ENCODE measurements around the gene SPATA1. TPM values are rescaled to one million over a fixed set of nuclear protein-coding genes. Genes with fewer than 3 reads are reported as not detected.

Gene SPATA1
- total and polyA plus RNA-seq, 2 of the 8 experiments (the other 6 are each of a cell fraction or from before 2014, with no cell fraction given) = 0.51 to 1.1 TPM

DNA sequence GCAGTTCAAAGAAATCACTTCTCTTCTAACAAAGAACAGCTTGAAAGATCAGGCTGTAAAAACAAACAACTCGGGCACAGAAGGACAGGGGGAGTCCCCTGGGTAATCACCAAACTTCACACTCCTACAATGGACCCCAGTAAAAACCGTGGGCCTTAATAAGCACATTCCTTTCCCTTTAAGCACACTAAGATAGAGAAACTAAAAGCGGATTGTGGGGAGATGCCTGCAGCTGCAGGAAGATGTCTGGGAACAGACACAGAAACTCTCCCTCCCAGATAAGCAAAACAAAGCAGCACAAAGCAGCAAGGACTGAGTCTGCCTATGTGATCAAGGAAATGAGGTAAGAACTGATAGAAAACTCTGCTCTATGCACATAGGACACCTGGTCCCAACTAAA is 105.6 kb downstream of the SPATA1 start:
- Histone ChIP-seq H2BK120ac (replicated peaks; ENCODE audit: low read depth, low read length) (no peak overlapping the region), H3K4me3 (ENCODE audit: extremely low read depth in 1 of 4, insufficient read depth in 2 of 4, low read depth in 3 of 4, low read length in 4 of 4) (no peak overlapping the region), H3K4me2 (ENCODE audit: insufficient read depth in 1 of 2, low read depth in 2 of 2, low read length in 2 of 2) (no peak overlapping the region), H3K4ac (replicated peaks; ENCODE audit: insufficient read length, low read depth, low read length) (no peak overlapping the region), H3K18ac (ENCODE audit: extremely low read depth, low read length) (0 out of 2 replicates have a peak overlapping the region, but pooled peaks have one; percentile 53), H3K23me2 (ENCODE audit: low read depth, low read length) (no peaks in the 10 kb centered on the region), H4K5ac (ENCODE audit: insufficient read length, low read depth, low read length) (no peak overlapping the region), H3K4me1 (replicated peaks in 1 of 4; ENCODE audit: control insufficient read depth in 3 of 4, insufficient read depth in 4 of 4, low read length in 3 of 4) (no peaks in the 10 kb centered on the region; a peak in 1 of 7 replicates), H3K36me3 (ENCODE audit: control insufficient read depth in 2 of 4, insufficient read depth in 4 of 4, low read length in 3 of 4) (peaks cover 0 to 5% (median 0%) of the 10 kb centered on the region in 4 experiments; a peak in 1 of 8 replicates), H2BK12ac (ENCODE audit: low read depth, low read length) (no peak overlapping the region), H2BK20ac (ENCODE audit: low read length) (no peak overlapping the region), H3K79me2 (ENCODE audit: control insufficient read depth in 1 of 2, insufficient read depth in 2 of 2, low read length in 2 of 2) (no peaks in the 10 kb centered on the region), H2BK15ac (ENCODE audit: low read length) (no peak overlapping the region), H4K91ac (replicated peaks; ENCODE audit: insufficient read length, low read length) (no peak overlapping the region), H4K8ac (ENCODE audit: extremely low read depth, insufficient read depth, low read length) (no peak overlapping the region), H2AFZ (ENCODE audit: low read length) (peak overlapping the region; percentile 48; the same call in 1 of the 2 replicates), H3K27me3 (replicated peaks in 1 of 4; ENCODE audit: control insufficient read depth in 3 of 4, extremely low read depth in 1 of 4, insufficient read depth in 3 of 4, low read length in 3 of 4) (no peaks in the 10 kb centered on the region), H4K20me1 (replicated peaks in 1 of 2; ENCODE audit: control insufficient read depth in 1 of 2, insufficient read depth in 2 of 2, low read length in 2 of 2) (no peaks in the 10 kb centered on the region), H3K9me3 (ENCODE audit: insufficient read depth in 2 of 2, low read depth in 1 of 2, low read length in 1 of 2) (peaks cover 15 to 17% of the 10 kb centered on the region in 2 experiments), H3K23ac (ENCODE audit: insufficient read length) (no peak overlapping the region), H3K9ac (replicated peaks in 1 of 4; ENCODE audit: extremely low read depth in 1 of 4, low read depth in 3 of 4, low read length in 3 of 4) (no peak overlapping the region), H3K14ac (ENCODE audit: insufficient read length) (no peak overlapping the region), H2AK5ac (ENCODE audit: low read depth, low read length) (no peak overlapping the region), H3K27ac (ENCODE audit: low read depth, low read length) (no peak overlapping the region), H3K56ac (replicated peaks; ENCODE audit: insufficient read length, low read depth, low read length) (no peak overlapping the region), H3K79me1 (ENCODE audit: low read depth, low read length) (no peaks in the 10 kb centered on the region), H2BK5ac (ENCODE audit: low read depth, low read length) (no peak overlapping the region)
- FAIRE-seq (no peak), DNase-seq (ENCODE audit: low read depth in 1 of 2, low spot score in 2 of 2) (no peak)
- ChIA-PET CTCF (ENCODE audit: partially characterized antibody) (interaction anchor here (1.2 to 2.4 kb wide), 2 partner anchors 19 to 160 kb away, joined by 3 to 4 read pairs; no protein-coding TSS in a partner anchor), POLR2A (ENCODE audit: partially characterized antibody) (no interaction called here)
- TF ChIP-seq TAF7 (optimal IDR thresholded peaks at IDR 0.05; ENCODE audit: borderline replicate concordance, low read depth, low read length) (no peak), SAP30 (IDR thresholded peaks at IDR 0.05; ENCODE audit: insufficient read depth, insufficient replicate concordance, low read length) (no peak), JUN (IDR thresholded peaks at IDR 0.05; ENCODE audit: low read depth, low read length) (no peak), SP2 (IDR thresholded peaks at IDR 0.05; ENCODE audit: low read length) (no peak), KDM4A (IDR thresholded peaks at IDR 0.05; ENCODE audit: low read depth, low read length, severe bottlenecking) (no peak), ZNF274 (IDR thresholded peaks at IDR 0.05; ENCODE audit: borderline replicate concordance, extremely low read depth, low read length) (no peak), RXRA (IDR thresholded peaks at IDR 0.05; ENCODE audit: insufficient read depth, low read depth, low read length) (no peak), SP1 (IDR thresholded peaks at IDR 0.05; ENCODE audit: low read depth, low read length) (no peak)
- TF ChIP-seq, protein P1, sequence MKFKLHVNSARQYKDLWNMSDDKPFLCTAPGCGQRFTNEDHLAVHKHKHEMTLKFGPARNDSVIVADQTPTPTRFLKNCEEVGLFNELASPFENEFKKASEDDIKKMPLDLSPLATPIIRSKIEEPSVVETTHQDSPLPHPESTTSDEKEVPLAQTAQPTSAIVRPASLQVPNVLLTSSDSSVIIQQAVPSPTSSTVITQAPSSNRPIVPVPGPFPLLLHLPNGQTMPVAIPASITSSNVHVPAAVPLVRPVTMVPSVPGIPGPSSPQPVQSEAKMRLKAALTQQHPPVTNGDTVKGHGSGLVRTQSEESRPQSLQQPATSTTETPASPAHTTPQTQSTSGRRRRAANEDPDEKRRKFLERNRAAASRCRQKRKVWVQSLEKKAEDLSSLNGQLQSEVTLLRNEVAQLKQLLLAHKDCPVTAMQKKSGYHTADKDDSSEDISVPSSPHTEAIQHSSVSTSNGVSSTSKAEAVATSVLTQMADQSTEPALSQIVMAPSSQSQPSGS (IDR thresholded peaks at IDR 0.05; ENCODE audit: low read length) = no peak
- WGBS, 2 experiments (ENCODE audit: extremely low coverage in 1 of 2, insufficient coverage in 1 of 2, insufficient read length in 1 of 2, insufficient replicate concordance in 2 of 2, low coverage in 1 of 2, low lambda C conversion rate in 2 of 2, missing lambda C conversion rate in 1 of 2) = 60% methylated on average over 3 of the region's 3 CpGs; no CpG with 5 or more reads in 1 of the 2 experiments
